Measurements from ENCODE around the gene REC8. TPM values are rescaled to one million over a fixed set of nuclear protein-coding genes. Genes with fewer than 3 reads are reported as not detected.

The REC8 gene
- total and polyA plus RNA-seq, 2 of the 13 experiments (the other 11 are each of a cell fraction or from before 2014, with no cell fraction given), result 3.4 to 14.7 TPM

- CTCF ChIA-PET (ENCODE audit: low intra/inter-chr PET ratio, low total read pairs), result interaction anchor here (1.0 kb wide), 1 partner anchor 33 kb away, joined by 3 read pairs; no protein-coding TSS in a partner anchor
- Histone ChIP-seq H3K27ac (ENCODE audit: extremely low read length, insufficient read depth, low read length) (peak within 1 kb of the TSS; percentile 86), H3K9ac (ENCODE audit: insufficient read depth, low read depth, low read length) (peak within 1 kb of the TSS; percentile 93), H4K20me1 (ENCODE audit: insufficient read depth, low read length) (peaks cover 11% of the 10 kb centered on the region), H3K36me3 (replicated peaks in 1 of 2; ENCODE audit: control insufficient read depth in 1 of 2, insufficient read depth in 2 of 2, low read length in 2 of 2) (peaks cover 25 to 48% of the 10 kb centered on the region in 2 experiments), H3K9me3 (ENCODE audit: low read length) (no peaks in the 10 kb centered on the region), H3K79me2 (ENCODE audit: insufficient read depth, low read length) (peaks cover 60% of the 10 kb centered on the region), H3K4me3 (replicated peaks in 1 of 3; ENCODE audit: insufficient read depth in 1 of 3, low read depth in 2 of 3, low read length in 3 of 3) (peak within 1 kb of the TSS; percentile 83 to 99 (median 95)), H2AFZ (ENCODE audit: low read length) (peak within 1 kb of the TSS; percentile 21), H3K4me1 (ENCODE audit: insufficient read depth, low read length) (peaks cover 77% of the 10 kb centered on the region), H3K4me2 (ENCODE audit: low read depth, low read length) (peak within 1 kb of the TSS; percentile 94), H3K27me3 (ENCODE audit: control insufficient read depth in 1 of 2, insufficient read depth in 2 of 2, low read length in 2 of 2) (peaks cover 0 to 3% of the 10 kb centered on the region in 2 experiments; a peak in 1 of 5 replicates)
- TSS peak; percentile 50 for BruUV-seq (replicated peaks)
- FAIRE-seq, result peak; percentile 100
- WGBS (ENCODE audit: low lambda C conversion rate), result 1% methylated on average over 62 of the region's 65 CpGs
- intact Hi-C loops (cut with micrococcal nuclease; ENCODE audit: unreplicated experiment), result loop anchor here (1.0 to 2.0 kb wide), 5 partner anchors 20 to 158 kb away; partner anchors contain the start of genes CHMP4A, DHRS1, IRF9 and NOP9
- POLR2A ChIA-PET, result interaction anchor here (0.6 to 22.7 kb wide), 47 partner anchors 9 to 1134 kb away, joined by 3 to 977 read pairs (median 5); partner anchors contain the start of genes ACIN1, C14orf119, CHMP4A and CIDEB
- DNase-seq (ENCODE audit: low spot score), result peak; percentile 100
- in situ Hi-C loops (cut with HindIII; ENCODE audit: extremely low pct_ligation_motif_present, low pct_unique_long_range_greater_than_20kb), result loop anchor here (25.0 kb wide), 1 partner anchor 829 kb away; the partner anchor contains the start of genes BCL2L2, PABPN1 and PPP1R3E
- ATAC-seq, result peak; percentile 88
- TF ChIP-seq ERF (CRISPR knock-in tag; IDR thresholded peaks at IDR 0.05) (peak; percentile 97), CERS6 (CRISPR knock-in tag; IDR thresholded peaks at IDR 0.05) (peak; percentile 70; the same call in 1 of the 2 replicates), NONO (IDR thresholded peaks at IDR 0.05) (no peak), NONO (CRISPR knock-in tag; conservative IDR thresholded peaks at IDR 0.05) (no peak), ZBTB37 (CRISPR knock-in tag; IDR thresholded peaks at IDR 0.05) (peak; percentile 82; the same call in 1 of the 2 replicates), TOE1 (CRISPR knock-in tag; IDR thresholded peaks at IDR 0.05) (no peak), CEBPZ (IDR thresholded peaks at IDR 0.05; ENCODE audit: low read length) (peak; percentile 79), ZNF598 (CRISPR knock-in tag; IDR thresholded peaks at IDR 0.05; ENCODE audit: borderline replicate concordance) (peak; percentile 90), MXD4 (CRISPR knock-in tag; IDR thresholded peaks at IDR 0.05) (peak; percentile 87), AGO2 (optimal IDR thresholded peaks at IDR 0.05; ENCODE audit: low read depth, low read length) (peak; percentile 100), CENPBD1 (CRISPR knock-in tag; IDR thresholded peaks at IDR 0.05; ENCODE audit: borderline replicate concordance, low read depth) (no peak), ZNF775 (CRISPR knock-in tag; IDR thresholded peaks at IDR 0.05; ENCODE audit: borderline replicate concordance) (peak; percentile 83), HIC2 (CRISPR knock-in tag; IDR thresholded peaks at IDR 0.05; ENCODE audit: low read depth) (peak; percentile 81), ZNF629 (CRISPR knock-in tag; conservative IDR thresholded peaks at IDR 0.05) (peak; percentile 60; the same call in 1 of the 2 replicates)
These were observed 30.6 kb upstream of the REC8 start, which contains the start of gene EMC9 for GRCh38 chr14:24141097-24141880. Gene EMC9 (minus strand): TSS chr14:24141591. CDS start chr14:24141304, 287 bp downstream.

Measured in HepG2 (cell line).